GM12878 (cell line): ENCODE data around the gene AGMAT. TPM values are rescaled to one million over a fixed set of nuclear protein-coding genes. Genes with fewer than 3 reads are reported as not detected.

Experiments
- DPF2 ChIP-seq: fragments of 450-650 bp; IDR thresholded peaks from 2 replicates; pipeline ENCODE4 v1.6.1; 2017; ENCODE audit warnings: mild to moderate bottlenecking
- EGR1 ChIP-seq, 2 experiments: IDR thresholded peaks; 1 replicate in 1 of 2; 2 replicates in 1 of 2; pipeline ENCODE4 v1.6.1; 2011 to 2012; ENCODE audit warnings: low read depth in 2 of 2, low read length in 2 of 2, borderline replicate concordance in 1 of 2, mild to moderate bottlenecking in 1 of 2, moderate library complexity in 1 of 2
- WRNIP1 ChIP-seq: IDR thresholded peaks from 2 replicates; pipeline ENCODE4 v1.6.1; 2011; ENCODE audit warnings: low read depth, low read length, improper control_type of control experiment, borderline replicate concordance
- ZSCAN29 ChIP-seq: fragments of 450-650 bp; IDR thresholded peaks from 2 replicates; pipeline ENCODE4 v1.6.1; 2017; ENCODE audit warnings: mild to moderate bottlenecking, moderate library complexity
- polyA plus RNA-seq, 11 experiments: library from polyadenylated mRNA; depleted of rRNA in 4 of 11; unstranded in 6 of 11; stranded (reverse) in 5 of 11; fragments of >200 nt; fragmentation: Nextera tagmentation in 4 of 11; fragmentation: Illumina TruSeq in 1 of 11; extraction: Ambion mirVana in 4 of 11; extraction: Trizol in 1 of 11; gene quantifications; 1 replicate in 1 of 11; 2 replicates in 10 of 11; pipeline versions ENCODE4 v1.2.1 to v1.2.3, GENCODE V29; 2011 to 2016; ENCODE audit warnings: inconsistent platforms in 2 of 11, missing spikeins in 2 of 11, low read depth in 1 of 11
- total RNA-seq, 4 experiments: library from RNA; depleted of rRNA in 3 of 4; stranded (reverse); fragments of >200 nt in 3 of 4; fragmentation: Illumina TruSeq in 1 of 4; extraction: Trizol in 1 of 4; gene quantifications; 2 replicates each; pipeline versions ENCODE4 v1.2.1 to v1.2.3, GENCODE V29; 2013 to 2021
- TF ChIP-seq, protein P1 (sequence below): fragments of 450-650 bp; IDR thresholded peaks from 2 replicates; pipeline ENCODE4 v1.6.1; 2017; ENCODE audit warnings: mild to moderate bottlenecking, moderate library complexity

Gene AGMAT
- total and polyA plus RNA-seq, 10 of the 15 experiments (the other 5 are each of a cell fraction or from before 2014, with no cell fraction given): 0.47 to 7.9 (median 4.7) TPM

GRCh38 chr1:15584489-15585363 is at the start of gene AGMAT (continued):
- TF ChIP-seq EGR1 (IDR thresholded peaks at IDR 0.05; ENCODE audit: borderline replicate concordance in 1 of 2, low read depth in 2 of 2, low read length in 2 of 2) (peak in 1 of 2 experiments; percentile 56; a peak in 1 of 3 replicates), DPF2 (peak; percentile 85), WRNIP1 (no peak), ZSCAN29 (no peak)
- TF ChIP-seq, protein P1, sequence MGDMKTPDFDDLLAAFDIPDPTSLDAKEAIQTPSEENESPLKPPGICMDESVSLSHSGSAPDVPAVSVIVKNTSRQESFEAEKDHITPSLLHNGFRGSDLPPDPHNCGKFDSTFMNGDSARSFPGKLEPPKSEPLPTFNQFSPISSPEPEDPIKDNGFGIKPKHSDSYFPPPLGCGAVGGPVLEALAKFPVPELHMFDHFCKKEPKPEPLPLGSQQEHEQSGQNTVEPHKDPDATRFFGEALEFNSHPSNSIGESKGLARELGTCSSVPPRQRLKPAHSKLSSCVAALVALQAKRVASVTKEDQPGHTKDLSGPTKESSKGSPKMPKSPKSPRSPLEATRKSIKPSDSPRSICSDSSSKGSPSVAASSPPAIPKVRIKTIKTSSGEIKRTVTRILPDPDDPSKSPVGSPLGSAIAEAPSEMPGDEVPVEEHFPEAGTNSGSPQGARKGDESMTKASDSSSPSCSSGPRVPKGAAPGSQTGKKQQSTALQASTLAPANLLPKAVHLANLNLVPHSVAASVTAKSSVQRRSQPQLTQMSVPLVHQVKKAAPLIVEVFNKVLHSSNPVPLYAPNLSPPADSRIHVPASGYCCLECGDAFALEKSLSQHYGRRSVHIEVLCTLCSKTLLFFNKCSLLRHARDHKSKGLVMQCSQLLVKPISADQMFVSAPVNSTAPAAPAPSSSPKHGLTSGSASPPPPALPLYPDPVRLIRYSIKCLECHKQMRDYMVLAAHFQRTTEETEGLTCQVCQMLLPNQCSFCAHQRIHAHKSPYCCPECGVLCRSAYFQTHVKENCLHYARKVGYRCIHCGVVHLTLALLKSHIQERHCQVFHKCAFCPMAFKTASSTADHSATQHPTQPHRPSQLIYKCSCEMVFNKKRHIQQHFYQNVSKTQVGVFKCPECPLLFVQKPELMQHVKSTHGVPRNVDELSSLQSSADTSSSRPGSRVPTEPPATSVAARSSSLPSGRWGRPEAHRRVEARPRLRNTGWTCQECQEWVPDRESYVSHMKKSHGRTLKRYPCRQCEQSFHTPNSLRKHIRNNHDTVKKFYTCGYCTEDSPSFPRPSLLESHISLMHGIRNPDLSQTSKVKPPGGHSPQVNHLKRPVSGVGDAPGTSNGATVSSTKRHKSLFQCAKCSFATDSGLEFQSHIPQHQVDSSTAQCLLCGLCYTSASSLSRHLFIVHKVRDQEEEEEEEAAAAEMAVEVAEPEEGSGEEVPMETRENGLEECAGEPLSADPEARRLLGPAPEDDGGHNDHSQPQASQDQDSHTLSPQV: 0 out of 2 replicates have a peak, but pooled peaks have one; percentile 13
